Pancreas (tissue), 10 donors: ENCODE results near the gene PEAK3. TPM values are rescaled to one million over a fixed set of nuclear protein-coding genes. Genes with fewer than 3 reads are reported as not detected.
A peak's percentile ranks its signal among the peaks of the same experiment; 100 is the strongest.

Experiments
- ATAC-seq, 4 donors: fragments of 200-7000 bp; cut with Tn5 transposase; one replicate each; pipeline versions ENCODE4 v1.8.0 to v1.9.1; 2020; ENCODE audit warnings: mild to moderate bottlenecking in 4 of 4, moderate library complexity in 4 of 4
- DNase-seq, 6 donors: peaks; one replicate each; pipeline ENCODE4 v3.0.0-alpha.2; 2020
- FAIRE-seq: peaks from 2 replicates; lab custom pipeline; 2012; peaks lifted over from hg19 to GRCh38; lab: Jason Lieb, UNC
- H3K27ac ChIP-seq, 4 donors: fragments of 200-600 bp; sonication (generic); 1 replicate in 3 of 4; 2 replicates in 1 of 4; pipeline versions ENCODE4 v1.5.0 to v1.8.0; 2020
- H3K27me3 ChIP-seq, 4 donors: fragments of 200-600 bp; one replicate each; pipeline ENCODE4 v1.8.0; 2021
- H3K36me3 ChIP-seq, 3 donors: fragments of 200-600 bp; sonication (generic) in 1 of 3; one replicate each; pipeline versions ENCODE4 v1.5.0 to v1.8.0; 2020 to 2021
- H3K4me1 ChIP-seq, 3 donors: fragments of 200-600 bp; one replicate each; pipeline ENCODE4 v1.8.0; 2021
- H3K4me3 ChIP-seq, 4 donors: fragments of 200-600 bp; sonication (generic) in 2 of 4; one replicate each; pipeline versions ENCODE4 v1.5.0 to v1.8.0; 2020 to 2021
- H3K9me3 ChIP-seq, 4 donors: fragments of 200-600 bp; one replicate each; pipeline ENCODE4 v1.8.0; 2021
- WGBS, 2 donors: extraction: QIAGEN DNeasy Blood & Tissue Kit; methylation state at CpG; one replicate each; pipeline ENCODE4 v1.1.7; 2013; 5-methylcytosine and 5-hydroxymethylcytosine counted together
- intact Hi-C, 3 donors: fragments of 100-400 bp; cut with DNase I; formaldehyde crosslinking; loops; one replicate each; pipeline versions ENCODE4 v1.11.1 to v1.14.2; 2022
- polyA plus RNA-seq, 2 donors: library from polyadenylated mRNA; stranded (reverse); fragments of 200-250 nt; gene quantifications; one replicate each; pipeline ENCODE4 v1.2.3, GENCODE V29; 2013
- total RNA-seq, 6 donors: library from RNA; stranded (reverse); fragmentation: NEBNext Ultra II Directional in 4 of 6; extraction: Animal tissue kit (Norgen Biotek cat#: 25700) in 4 of 6; gene quantifications; one replicate each; pipeline versions ENCODE4 v1.2.1 to v1.2.4, GENCODE V29; 2021 to 2023
- TF ChIP-seq, protein P1 (sequence below), 4 donors: fragments of 200-600 bp; sonication (generic) in 3 of 4; IDR thresholded peaks; one replicate each; pipeline versions ENCODE4 v1.5.0 to v1.8.0; 2021; ENCODE audit warnings: antibody characterized with exemption in 4 of 4
- donor health status: healthy with polysubstance abuse.
- donor health status: DM: no; HTN: no; CAD: no; lungs with moderate emphysema.
- donor health status: DM: no; HTN: no; CAD: no.
- donor health status: control.
- donor health status: control.
- donor health status: Bipolar disorder and iron deficiency.
- donor health status: DM: yes; HTN: yes; CAD: no.
- donor health status: DM: no; HTN: no; CAD: no.
- donor health status: DM: no; HTN: no; CAD: no.
- donor health status: DM: yes; HTN: yes; CAD: no.

The PEAK3 gene
- total and polyA plus RNA-seq, 8 donors: 0.04 to 0.81 (median 0.16) TPM; not detected in 2

GRCh38 chr19:2329149-2329478 lies 47.1 kb upstream of the PEAK3 start:
- Histone ChIP-seq H3K27me3 (no peaks in the 10 kb centered on the region), H3K4me3 (peak overlapping the region; percentile 85 to 99 (median 98)), H3K4me1 (peaks cover 35 to 54% (median 41%) of the 10 kb centered on the region in 3 donors), H3K36me3 (no peaks in the 10 kb centered on the region), H3K9me3 (no peaks in the 10 kb centered on the region), H3K27ac (peak overlapping the region in 3 of 4 donors; percentile 67 to 78 (median 71))
- WGBS, 2 donors: 1% methylated on average over 16 of the region's 16 CpGs
- TF ChIP-seq, protein P1, sequence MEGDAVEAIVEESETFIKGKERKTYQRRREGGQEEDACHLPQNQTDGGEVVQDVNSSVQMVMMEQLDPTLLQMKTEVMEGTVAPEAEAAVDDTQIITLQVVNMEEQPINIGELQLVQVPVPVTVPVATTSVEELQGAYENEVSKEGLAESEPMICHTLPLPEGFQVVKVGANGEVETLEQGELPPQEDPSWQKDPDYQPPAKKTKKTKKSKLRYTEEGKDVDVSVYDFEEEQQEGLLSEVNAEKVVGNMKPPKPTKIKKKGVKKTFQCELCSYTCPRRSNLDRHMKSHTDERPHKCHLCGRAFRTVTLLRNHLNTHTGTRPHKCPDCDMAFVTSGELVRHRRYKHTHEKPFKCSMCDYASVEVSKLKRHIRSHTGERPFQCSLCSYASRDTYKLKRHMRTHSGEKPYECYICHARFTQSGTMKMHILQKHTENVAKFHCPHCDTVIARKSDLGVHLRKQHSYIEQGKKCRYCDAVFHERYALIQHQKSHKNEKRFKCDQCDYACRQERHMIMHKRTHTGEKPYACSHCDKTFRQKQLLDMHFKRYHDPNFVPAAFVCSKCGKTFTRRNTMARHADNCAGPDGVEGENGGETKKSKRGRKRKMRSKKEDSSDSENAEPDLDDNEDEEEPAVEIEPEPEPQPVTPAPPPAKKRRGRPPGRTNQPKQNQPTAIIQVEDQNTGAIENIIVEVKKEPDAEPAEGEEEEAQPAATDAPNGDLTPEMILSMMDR (IDR thresholded peaks at IDR 0.05): no peak
- DNase-seq (no peak), FAIRE-seq (no peak), ATAC-seq (peak in 1 of 4 donors; percentile 3)
- intact Hi-C loops: no loop called here

GRCh38 chr19:2328401-2329148 lies 46.6 kb upstream of the PEAK3 start, which contains the start of the genes LSM7 and SPPL2B:
Gene LSM7, minus strand, starts transcription at chr19:2328586. Its CDS starts 20 bp downstream, at chr19:2328566.
Gene SPPL2B, plus strand, starts transcription at chr19:2328684. Its CDS starts 26 bp downstream, at chr19:2328710.
- Histone ChIP-seq H3K27me3 (no peaks in the 10 kb centered on the region), H3K4me1 (peaks cover 33 to 49% (median 36%) of the 10 kb centered on the region in 3 donors), H3K4me3 (peak within 1 kb of the TSS; percentile 85 to 99 (median 98)), H3K27ac (peak within 1 kb of the TSS; percentile 67 to 78 (median 71)), H3K36me3 (no peaks in the 10 kb centered on the region), H3K9me3 (no peaks in the 10 kb centered on the region)
- TF ChIP-seq, protein P1 (IDR thresholded peaks at IDR 0.05): no peak
- FAIRE-seq: no peak
- 0% methylated on average over 68 to 89 of the region's 89 CpGs for WGBS, 2 donors
- DNase-seq: peak; percentile 82 to 97 (median 92)
- intact Hi-C loops: no loop called here
- peak; percentile 77 to 89 (median 87) for ATAC-seq

DNA sequence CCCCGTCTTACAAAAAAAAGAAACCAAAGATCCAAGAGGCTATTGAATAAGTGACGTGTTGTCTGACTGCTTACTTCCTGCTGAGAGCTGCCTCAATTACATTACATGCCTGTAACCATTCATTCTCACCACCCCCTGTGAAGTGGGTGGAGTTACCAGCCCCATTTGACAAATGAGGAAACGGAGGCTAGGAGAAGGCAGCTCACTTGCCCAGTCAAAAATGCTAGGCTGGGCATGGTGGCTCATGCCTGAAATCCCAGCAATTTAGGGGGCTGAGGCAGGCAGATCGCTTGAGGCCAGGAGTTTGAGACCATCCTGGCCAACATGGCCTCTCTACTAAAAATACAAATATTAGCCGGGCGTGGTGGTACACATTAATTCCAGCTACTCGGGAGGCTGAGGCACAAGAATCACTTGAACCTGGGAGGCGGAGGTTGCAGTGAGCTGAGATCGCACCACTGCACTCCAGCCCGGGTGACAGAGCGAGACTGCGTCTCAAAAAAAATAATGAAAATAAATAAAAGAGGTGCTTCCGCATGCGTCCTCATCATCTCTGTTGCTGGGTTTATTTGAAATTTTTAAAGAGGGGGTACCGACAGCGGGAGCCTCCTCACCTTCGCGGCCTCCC lies 45.9 kb upstream of the PEAK3 start:
- Histone ChIP-seq H3K36me3 (peaks cover 0 to 4% (median 0%) of the 10 kb centered on the region in 3 donors), H3K4me3 (peak overlapping the region; percentile 85 to 99 (median 98)), H3K4me1 (peaks cover 29 to 47% (median 32%) of the 10 kb centered on the region in 3 donors), H3K9me3 (no peaks in the 10 kb centered on the region), H3K27ac (peak overlapping the region; percentile 67 to 78 (median 71)), H3K27me3 (no peaks in the 10 kb centered on the region)
- TF ChIP-seq, protein P1 (IDR thresholded peaks at IDR 0.05): no peak
- 1% methylated on average over 18 of the region's 18 CpGs for WGBS, 2 donors
- FAIRE-seq: no peak
- DNase-seq: no peak
- intact Hi-C loops: no loop called here
- ATAC-seq: peak in 3 of 4 donors; percentile 23 to 51 (median 30)

- DNase-seq: peak in 1 of 6 donors; percentile 40
- H3K36me3 ChIP-seq: peaks cover 0 to 4% (median 0%) of the 10 kb centered on the region in 3 donors
- intact Hi-C loops: no loop called here
- no peaks in the 10 kb centered on the region for H3K9me3 ChIP-seq
- no peak for ATAC-seq
- FAIRE-seq: no peak
- peaks cover 24 to 38% (median 24%) of the 10 kb centered on the region in 3 donors for H3K4me1 ChIP-seq
- 88 to 93% methylated on average over 16 of the region's 16 CpGs for WGBS, 2 donors
- peak overlapping the region in 1 of 4 donors; percentile 99 for H3K4me3 ChIP-seq
- H3K27ac ChIP-seq: no peak overlapping the region
- H3K27me3 ChIP-seq: no peaks in the 10 kb centered on the region
- TF ChIP-seq, protein P1 (IDR thresholded peaks at IDR 0.05): no peak
Observed at GRCh38 chr19:2326699-2327360, 44.9 kb upstream of the PEAK3 start.
